GM12878 (cell line): ENCODE data around the gene WRAP73. TPM values are rescaled to one million over a fixed set of nuclear protein-coding genes. Genes with fewer than 3 reads are reported as not detected.

Experiments
- ATF7 ChIP-seq: fragments of 450-650 bp; IDR thresholded peaks from 2 replicates; pipeline ENCODE4 v1.6.1; 2016; ENCODE audit warnings: low read depth, mild to moderate bottlenecking
- CHD2 ChIP-seq: IDR thresholded peaks from 2 replicates; pipeline ENCODE4 v1.6.1; 2011; ENCODE audit warnings: low read depth, low read length, improper control_type of control experiment, borderline replicate concordance
- CHD4 ChIP-seq: fragments of 200-600 bp; sonication (generic); IDR thresholded peaks from 2 replicates; pipeline ENCODE4 v1.6.1; 2016; ENCODE audit warnings: mild to moderate bottlenecking
- DPF2 ChIP-seq: fragments of 450-650 bp; IDR thresholded peaks from 2 replicates; pipeline ENCODE4 v1.6.1; 2017; ENCODE audit warnings: mild to moderate bottlenecking
- FOS ChIP-seq: IDR thresholded peaks from 3 replicates; pipeline ENCODE4 v1.6.1; 2011; ENCODE audit warnings: borderline replicate concordance; ENCODE audit not compliant: insufficient read length; ENCODE audit errors: extremely low read depth
- FOXM1 ChIP-seq: IDR thresholded peaks from 2 replicates; pipeline ENCODE4 v1.6.1; 2012; ENCODE audit warnings: low read depth, mild to moderate bottlenecking, inconsistent platforms, low read length, moderate library complexity
- HDAC2 ChIP-seq: fragments of 200-600 bp; sonication (generic); IDR thresholded peaks from 2 replicates; pipeline ENCODE4 v1.6.1; 2017
- HDGF ChIP-seq: fragments of 450-650 bp; IDR thresholded peaks from 2 replicates; pipeline ENCODE4 v1.6.1; 2016; ENCODE audit warnings: antibody characterized with exemption
- NFYB ChIP-seq: IDR thresholded peaks from 2 replicates; pipeline ENCODE4 v1.6.1; 2011; ENCODE audit warnings: low read depth, mild to moderate bottlenecking, low read length, improper control_type of control experiment, moderate library complexity; ENCODE audit not compliant: insufficient read depth
- NRF1 ChIP-seq: conservative IDR thresholded peaks from 2 replicates; pipeline ENCODE4 v1.6.1; 2011; ENCODE audit warnings: mild to moderate bottlenecking, low read depth, low read length, improper control_type of control experiment
- POLR2AphosphoS5 ChIP-seq: IDR thresholded peaks from 2 replicates; pipeline ENCODE4 v1.6.1; 2011; ENCODE audit warnings: mild to moderate bottlenecking, low read length, inconsistent platforms
- RBBP5 ChIP-seq: fragments of 200-600 bp; sonication (generic); conservative IDR thresholded peaks from 2 replicates; pipeline ENCODE4 v1.6.1; 2016
- TCF3 ChIP-seq: IDR thresholded peaks from 2 replicates; pipeline ENCODE4 v1.6.1; 2012; ENCODE audit warnings: low read depth, mild to moderate bottlenecking, low read length, borderline replicate concordance; ENCODE audit not compliant: insufficient read depth
- YBX1 ChIP-seq: fragments of 450-650 bp; IDR thresholded peaks from 2 replicates; pipeline ENCODE4 v1.6.1; 2016; ENCODE audit warnings: antibody characterized with exemption
- ZNF384 ChIP-seq: IDR thresholded peaks from 2 replicates; pipeline ENCODE4 v1.6.1; 2012; ENCODE audit warnings: low read depth, mild to moderate bottlenecking, low read length, improper control_type of control experiment, borderline replicate concordance
- ZNF622 ChIP-seq: fragments of 450-650 bp; IDR thresholded peaks from 2 replicates; pipeline ENCODE4 v1.6.1; 2017; ENCODE audit warnings: mild to moderate bottlenecking, inconsistent platforms
- polyA plus RNA-seq, 11 experiments: library from polyadenylated mRNA; depleted of rRNA in 4 of 11; unstranded in 6 of 11; stranded (reverse) in 5 of 11; fragments of >200 nt; fragmentation: Nextera tagmentation in 4 of 11; fragmentation: Illumina TruSeq in 1 of 11; extraction: Ambion mirVana in 4 of 11; extraction: Trizol in 1 of 11; gene quantifications; 1 replicate in 1 of 11; 2 replicates in 10 of 11; pipeline versions ENCODE4 v1.2.1 to v1.2.3, GENCODE V29; 2011 to 2016; ENCODE audit warnings: inconsistent platforms in 2 of 11, missing spikeins in 2 of 11, low read depth in 1 of 11
- total RNA-seq, 4 experiments: library from RNA; depleted of rRNA in 3 of 4; stranded (reverse); fragments of >200 nt in 3 of 4; fragmentation: Illumina TruSeq in 1 of 4; extraction: Trizol in 1 of 4; gene quantifications; 2 replicates each; pipeline versions ENCODE4 v1.2.1 to v1.2.3, GENCODE V29; 2013 to 2021
- TF ChIP-seq, protein P1 (sequence below): fragments of 450-650 bp; IDR thresholded peaks from 2 replicates; pipeline ENCODE4 v1.6.1; 2017; ENCODE audit warnings: mild to moderate bottlenecking, moderate library complexity
- TF ChIP-seq, protein P2 (sequence below): IDR thresholded peaks from 2 replicates; pipeline ENCODE4 v1.6.1; 2011; ENCODE audit warnings: borderline replicate concordance, low read depth, mild to moderate bottlenecking, moderate library complexity, low read length; ENCODE audit not compliant: insufficient read depth, poor library complexity, severe bottlenecking
- TF ChIP-seq, protein P3 (sequence below): fragments of 450-650 bp; IDR thresholded peaks from 2 replicates; pipeline ENCODE4 v1.6.1; 2017; ENCODE audit warnings: antibody characterized with exemption, mild to moderate bottlenecking, moderate library complexity
- TF ChIP-seq, protein P4 (sequence below): fragments of 450-650 bp; IDR thresholded peaks from 2 replicates; pipeline ENCODE4 v1.6.1; 2017; ENCODE audit warnings: mild to moderate bottlenecking

The WRAP73 gene
- total and polyA plus RNA-seq, 10 of the 15 experiments (the other 5 are each of a cell fraction or from before 2014, with no cell fraction given): 3.2 to 65.8 (median 48.0) TPM

DNA sequence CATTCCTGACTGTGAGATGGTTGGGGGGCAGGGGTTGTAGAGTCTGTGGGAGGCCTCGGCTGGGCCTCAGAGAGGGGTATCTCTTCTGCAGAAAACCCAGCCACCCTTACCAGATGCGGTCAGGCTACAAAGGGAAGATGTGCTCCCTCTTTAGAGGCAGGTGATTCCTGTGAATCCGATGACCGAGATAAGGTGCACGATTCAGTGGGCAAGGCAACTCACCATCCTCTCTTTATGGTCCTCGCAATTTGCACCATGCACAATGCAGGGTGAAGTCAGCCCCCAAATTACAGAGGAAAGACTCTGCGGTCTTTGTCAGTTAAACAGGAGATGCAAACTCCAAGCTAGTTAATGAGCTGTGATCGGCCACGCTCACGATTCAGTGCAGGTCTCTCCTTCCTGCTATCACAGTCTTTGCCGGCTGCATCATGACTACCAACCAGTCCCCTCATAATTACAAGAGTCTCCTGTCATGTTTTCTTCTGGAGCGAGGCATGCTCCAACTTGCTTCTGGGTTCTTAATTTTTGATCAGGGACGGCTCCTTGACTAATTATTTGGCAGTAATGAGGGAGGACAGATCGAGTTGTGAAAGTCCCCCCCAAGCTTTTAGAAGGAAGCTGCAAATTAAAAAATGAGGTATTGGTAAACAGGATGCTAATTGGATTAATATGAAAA, 14.9 kb upstream of the WRAP73 start (continued):
- TF ChIP-seq, protein P1, sequence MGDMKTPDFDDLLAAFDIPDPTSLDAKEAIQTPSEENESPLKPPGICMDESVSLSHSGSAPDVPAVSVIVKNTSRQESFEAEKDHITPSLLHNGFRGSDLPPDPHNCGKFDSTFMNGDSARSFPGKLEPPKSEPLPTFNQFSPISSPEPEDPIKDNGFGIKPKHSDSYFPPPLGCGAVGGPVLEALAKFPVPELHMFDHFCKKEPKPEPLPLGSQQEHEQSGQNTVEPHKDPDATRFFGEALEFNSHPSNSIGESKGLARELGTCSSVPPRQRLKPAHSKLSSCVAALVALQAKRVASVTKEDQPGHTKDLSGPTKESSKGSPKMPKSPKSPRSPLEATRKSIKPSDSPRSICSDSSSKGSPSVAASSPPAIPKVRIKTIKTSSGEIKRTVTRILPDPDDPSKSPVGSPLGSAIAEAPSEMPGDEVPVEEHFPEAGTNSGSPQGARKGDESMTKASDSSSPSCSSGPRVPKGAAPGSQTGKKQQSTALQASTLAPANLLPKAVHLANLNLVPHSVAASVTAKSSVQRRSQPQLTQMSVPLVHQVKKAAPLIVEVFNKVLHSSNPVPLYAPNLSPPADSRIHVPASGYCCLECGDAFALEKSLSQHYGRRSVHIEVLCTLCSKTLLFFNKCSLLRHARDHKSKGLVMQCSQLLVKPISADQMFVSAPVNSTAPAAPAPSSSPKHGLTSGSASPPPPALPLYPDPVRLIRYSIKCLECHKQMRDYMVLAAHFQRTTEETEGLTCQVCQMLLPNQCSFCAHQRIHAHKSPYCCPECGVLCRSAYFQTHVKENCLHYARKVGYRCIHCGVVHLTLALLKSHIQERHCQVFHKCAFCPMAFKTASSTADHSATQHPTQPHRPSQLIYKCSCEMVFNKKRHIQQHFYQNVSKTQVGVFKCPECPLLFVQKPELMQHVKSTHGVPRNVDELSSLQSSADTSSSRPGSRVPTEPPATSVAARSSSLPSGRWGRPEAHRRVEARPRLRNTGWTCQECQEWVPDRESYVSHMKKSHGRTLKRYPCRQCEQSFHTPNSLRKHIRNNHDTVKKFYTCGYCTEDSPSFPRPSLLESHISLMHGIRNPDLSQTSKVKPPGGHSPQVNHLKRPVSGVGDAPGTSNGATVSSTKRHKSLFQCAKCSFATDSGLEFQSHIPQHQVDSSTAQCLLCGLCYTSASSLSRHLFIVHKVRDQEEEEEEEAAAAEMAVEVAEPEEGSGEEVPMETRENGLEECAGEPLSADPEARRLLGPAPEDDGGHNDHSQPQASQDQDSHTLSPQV: no peak
- TF ChIP-seq FOS (no peak), CHD4 (no peak), HDAC2 (no peak), FOXM1 (0 out of 2 replicates have a peak, but pooled peaks have one; percentile 8), CHD2 (no peak), NRF1 (no peak), POLR2AphosphoS5 (no peak; the same call in 1 of the 2 replicates), DPF2 (0 out of 2 replicates have a peak, but pooled peaks have one; percentile 28), HDGF (0 out of 2 replicates have a peak, but pooled peaks have one; percentile 7), ATF7 (no peak), ZNF384 (no peak), NFYB (no peak), RBBP5 (no peak), ZNF622 (no peak), YBX1 (no peak), TCF3 (no peak)
- TF ChIP-seq, protein P2, sequence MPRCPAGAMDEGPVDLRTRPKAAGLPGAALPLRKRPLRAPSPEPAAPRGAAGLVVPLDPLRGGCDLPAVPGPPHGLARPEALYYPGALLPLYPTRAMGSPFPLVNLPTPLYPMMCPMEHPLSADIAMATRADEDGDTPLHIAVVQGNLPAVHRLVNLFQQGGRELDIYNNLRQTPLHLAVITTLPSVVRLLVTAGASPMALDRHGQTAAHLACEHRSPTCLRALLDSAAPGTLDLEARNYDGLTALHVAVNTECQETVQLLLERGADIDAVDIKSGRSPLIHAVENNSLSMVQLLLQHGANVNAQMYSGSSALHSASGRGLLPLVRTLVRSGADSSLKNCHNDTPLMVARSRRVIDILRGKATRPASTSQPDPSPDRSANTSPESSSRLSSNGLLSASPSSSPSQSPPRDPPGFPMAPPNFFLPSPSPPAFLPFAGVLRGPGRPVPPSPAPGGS: no peak
- TF ChIP-seq, protein P3, sequence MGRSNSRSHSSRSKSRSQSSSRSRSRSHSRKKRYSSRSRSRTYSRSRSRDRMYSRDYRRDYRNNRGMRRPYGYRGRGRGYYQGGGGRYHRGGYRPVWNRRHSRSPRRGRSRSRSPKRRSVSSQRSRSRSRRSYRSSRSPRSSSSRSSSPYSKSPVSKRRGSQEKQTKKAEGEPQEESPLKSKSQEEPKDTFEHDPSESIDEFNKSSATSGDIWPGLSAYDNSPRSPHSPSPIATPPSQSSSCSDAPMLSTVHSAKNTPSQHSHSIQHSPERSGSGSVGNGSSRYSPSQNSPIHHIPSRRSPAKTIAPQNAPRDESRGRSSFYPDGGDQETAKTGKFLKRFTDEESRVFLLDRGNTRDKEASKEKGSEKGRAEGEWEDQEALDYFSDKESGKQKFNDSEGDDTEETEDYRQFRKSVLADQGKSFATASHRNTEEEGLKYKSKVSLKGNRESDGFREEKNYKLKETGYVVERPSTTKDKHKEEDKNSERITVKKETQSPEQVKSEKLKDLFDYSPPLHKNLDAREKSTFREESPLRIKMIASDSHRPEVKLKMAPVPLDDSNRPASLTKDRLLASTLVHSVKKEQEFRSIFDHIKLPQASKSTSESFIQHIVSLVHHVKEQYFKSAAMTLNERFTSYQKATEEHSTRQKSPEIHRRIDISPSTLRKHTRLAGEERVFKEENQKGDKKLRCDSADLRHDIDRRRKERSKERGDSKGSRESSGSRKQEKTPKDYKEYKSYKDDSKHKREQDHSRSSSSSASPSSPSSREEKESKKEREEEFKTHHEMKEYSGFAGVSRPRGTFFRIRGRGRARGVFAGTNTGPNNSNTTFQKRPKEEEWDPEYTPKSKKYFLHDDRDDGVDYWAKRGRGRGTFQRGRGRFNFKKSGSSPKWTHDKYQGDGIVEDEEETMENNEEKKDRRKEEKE: no peak
- TF ChIP-seq, protein P4, sequence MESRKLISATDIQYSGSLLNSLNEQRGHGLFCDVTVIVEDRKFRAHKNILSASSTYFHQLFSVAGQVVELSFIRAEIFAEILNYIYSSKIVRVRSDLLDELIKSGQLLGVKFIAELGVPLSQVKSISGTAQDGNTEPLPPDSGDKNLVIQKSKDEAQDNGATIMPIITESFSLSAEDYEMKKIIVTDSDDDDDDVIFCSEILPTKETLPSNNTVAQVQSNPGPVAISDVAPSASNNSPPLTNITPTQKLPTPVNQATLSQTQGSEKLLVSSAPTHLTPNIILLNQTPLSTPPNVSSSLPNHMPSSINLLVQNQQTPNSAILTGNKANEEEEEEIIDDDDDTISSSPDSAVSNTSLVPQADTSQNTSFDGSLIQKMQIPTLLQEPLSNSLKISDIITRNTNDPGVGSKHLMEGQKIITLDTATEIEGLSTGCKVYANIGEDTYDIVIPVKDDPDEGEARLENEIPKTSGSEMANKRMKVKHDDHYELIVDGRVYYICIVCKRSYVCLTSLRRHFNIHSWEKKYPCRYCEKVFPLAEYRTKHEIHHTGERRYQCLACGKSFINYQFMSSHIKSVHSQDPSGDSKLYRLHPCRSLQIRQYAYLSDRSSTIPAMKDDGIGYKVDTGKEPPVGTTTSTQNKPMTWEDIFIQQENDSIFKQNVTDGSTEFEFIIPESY: no peak
